HFF-Myc (cell line): Measurements from ENCODE around the gene STXBP2.
"Not testable (repeated sequence)": the region's sequence is repeated elsewhere in the genome, so short reads cannot be mapped to it uniquely, and the experiment has no call there.

Source experiments
- DNase-seq: peaks from one replicate; pipeline ENCODE4 v3.0.0-alpha.2; 2011; ENCODE audit warnings: low read depth; ENCODE audit errors: extremely low read depth
- H3K4me3 ChIP-seq: replicated peaks from 2 replicates; pipeline ENCODE4 v1.5.1; 2011; ENCODE audit warnings: low read depth, mild to moderate bottlenecking, control low read depth, low read length
- TF ChIP-seq, protein P1 (sequence below): IDR thresholded peaks from 2 replicates; pipeline ENCODE4 v1.5.1; 2012; ENCODE audit warnings: mild to moderate bottlenecking, low read depth, low read length, control low read depth; ENCODE audit errors: missing control alignments

Gene STXBP2

DNA sequence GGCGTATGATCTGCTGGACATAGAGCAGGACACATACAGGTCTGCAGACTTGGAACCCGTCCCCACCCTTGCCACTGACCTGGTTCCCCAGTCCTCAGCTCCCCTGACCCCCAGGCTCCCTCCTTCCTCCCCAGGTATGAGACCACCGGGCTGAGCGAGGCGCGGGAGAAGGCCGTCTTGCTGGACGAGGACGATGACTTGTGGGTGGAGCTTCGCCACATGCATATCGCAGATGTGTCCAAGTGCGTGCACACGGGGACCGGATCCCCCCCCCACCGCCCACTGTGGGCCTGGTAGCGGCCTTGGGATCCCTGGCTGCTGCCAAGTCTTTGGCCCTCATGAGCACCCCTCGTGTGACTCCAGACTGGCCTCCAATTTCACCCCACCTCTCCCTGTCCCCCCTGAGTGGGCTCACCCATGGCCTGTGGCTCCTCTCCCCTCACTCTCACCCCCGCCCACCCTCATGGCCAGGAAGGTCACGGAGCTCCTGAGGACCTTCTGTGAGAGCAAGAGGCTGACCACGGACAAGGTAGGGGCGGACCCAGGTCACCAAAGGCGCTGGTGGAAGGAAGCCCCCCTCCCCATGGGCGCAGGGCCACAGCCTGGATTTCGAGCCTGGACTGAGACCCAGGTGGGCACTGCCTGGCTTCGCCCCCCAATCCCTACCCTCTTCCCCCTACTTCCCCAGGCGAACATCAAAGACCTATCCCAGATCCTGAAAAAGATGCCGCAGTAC lies 5.6 kb downstream of the STXBP2 start:
- TF ChIP-seq, protein P1, sequence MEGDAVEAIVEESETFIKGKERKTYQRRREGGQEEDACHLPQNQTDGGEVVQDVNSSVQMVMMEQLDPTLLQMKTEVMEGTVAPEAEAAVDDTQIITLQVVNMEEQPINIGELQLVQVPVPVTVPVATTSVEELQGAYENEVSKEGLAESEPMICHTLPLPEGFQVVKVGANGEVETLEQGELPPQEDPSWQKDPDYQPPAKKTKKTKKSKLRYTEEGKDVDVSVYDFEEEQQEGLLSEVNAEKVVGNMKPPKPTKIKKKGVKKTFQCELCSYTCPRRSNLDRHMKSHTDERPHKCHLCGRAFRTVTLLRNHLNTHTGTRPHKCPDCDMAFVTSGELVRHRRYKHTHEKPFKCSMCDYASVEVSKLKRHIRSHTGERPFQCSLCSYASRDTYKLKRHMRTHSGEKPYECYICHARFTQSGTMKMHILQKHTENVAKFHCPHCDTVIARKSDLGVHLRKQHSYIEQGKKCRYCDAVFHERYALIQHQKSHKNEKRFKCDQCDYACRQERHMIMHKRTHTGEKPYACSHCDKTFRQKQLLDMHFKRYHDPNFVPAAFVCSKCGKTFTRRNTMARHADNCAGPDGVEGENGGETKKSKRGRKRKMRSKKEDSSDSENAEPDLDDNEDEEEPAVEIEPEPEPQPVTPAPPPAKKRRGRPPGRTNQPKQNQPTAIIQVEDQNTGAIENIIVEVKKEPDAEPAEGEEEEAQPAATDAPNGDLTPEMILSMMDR: no peak
- H3K4me3 ChIP-seq: no peak overlapping the region
- DNase-seq: no peak

DNA sequence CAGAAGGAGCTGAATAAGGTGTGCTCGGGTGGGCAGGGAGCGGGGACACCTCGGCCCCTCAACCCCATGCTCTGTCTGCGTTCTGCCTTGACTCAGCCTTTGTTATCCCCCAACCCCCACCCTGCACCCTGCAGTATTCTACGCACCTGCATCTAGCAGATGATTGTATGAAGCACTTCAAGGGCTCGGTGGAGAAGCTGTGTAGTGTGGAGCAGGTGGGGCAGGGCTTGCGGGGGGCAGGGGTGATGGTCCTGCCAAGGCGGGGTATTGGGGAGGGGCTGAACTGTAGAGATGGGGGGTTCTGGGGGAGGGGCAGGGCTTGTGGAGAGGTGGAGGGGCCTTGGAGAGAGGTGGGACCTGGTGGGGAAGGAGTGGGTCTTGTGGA lies 6.1 kb downstream of the STXBP2 start:
- TF ChIP-seq, protein P1: no peak
- no peak for DNase-seq
- no peak overlapping the region for H3K4me3 ChIP-seq

DNA sequence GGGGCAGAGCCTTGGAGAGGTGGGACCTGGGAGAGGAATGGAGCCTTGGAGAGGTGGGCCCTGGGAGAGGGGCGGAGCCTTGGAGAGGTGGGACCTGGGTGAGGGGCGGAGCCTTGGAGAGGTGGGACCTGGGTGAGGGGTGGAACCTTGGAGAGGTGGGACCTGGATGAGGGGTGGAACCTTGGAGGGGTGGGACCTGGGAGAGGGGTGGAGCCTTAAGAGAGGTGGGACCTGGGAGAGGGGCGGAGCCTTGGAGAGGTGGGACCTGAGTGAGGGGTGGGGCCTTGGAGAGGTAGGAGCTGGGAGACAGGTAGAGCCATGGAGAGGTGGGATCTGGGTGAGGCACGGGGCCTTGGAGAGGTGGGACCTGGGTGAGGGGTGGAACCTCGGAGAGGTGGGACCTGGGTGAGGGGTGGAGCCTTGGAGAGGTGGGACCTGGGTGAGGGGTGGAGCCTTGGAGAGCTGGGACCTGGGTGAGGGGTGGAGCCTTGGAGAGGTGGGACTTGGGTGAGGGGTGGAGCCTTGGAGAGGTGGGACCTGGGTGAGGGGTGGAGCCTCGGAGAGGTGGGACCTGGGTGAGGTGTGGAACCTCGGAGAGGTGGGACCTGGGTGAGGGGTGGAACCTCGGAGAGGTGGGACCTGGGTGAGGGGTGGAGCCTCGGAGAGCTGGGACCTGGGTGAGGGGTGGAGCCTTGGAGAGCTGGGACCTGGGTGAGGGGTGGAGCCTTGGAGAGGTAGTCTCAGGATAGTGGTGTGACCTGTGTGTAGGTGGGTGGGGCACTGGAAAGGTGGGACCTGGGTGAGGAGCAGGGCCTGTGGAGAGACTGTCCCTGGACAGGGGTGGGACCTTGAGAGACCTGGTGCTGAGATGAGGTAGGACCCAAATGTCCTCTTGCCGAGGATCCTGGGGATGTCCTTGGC lies 7.0 kb downstream of the STXBP2 start:
- not testable (repeated sequence) for DNase-seq, H3K4me3 ChIP-seq

DNA sequence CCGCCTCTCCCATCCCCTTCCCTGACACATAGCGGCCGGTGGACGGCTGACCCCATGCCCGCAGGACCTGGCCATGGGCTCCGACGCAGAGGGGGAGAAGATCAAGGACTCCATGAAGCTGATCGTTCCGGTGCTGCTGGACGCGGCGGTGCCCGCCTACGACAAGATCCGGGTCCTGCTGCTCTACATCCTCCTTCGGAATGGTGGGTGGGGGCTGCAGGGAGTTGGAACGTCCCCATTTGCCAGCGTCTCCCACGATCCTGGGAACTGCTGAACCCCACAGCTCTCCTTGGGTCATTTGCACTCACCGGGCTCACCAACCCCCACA lies 7.6 kb downstream of the STXBP2 start:
- TF ChIP-seq, protein P1: no peak
- DNase-seq: no peak
- H3K4me3 ChIP-seq: no peak overlapping the region

DNA sequence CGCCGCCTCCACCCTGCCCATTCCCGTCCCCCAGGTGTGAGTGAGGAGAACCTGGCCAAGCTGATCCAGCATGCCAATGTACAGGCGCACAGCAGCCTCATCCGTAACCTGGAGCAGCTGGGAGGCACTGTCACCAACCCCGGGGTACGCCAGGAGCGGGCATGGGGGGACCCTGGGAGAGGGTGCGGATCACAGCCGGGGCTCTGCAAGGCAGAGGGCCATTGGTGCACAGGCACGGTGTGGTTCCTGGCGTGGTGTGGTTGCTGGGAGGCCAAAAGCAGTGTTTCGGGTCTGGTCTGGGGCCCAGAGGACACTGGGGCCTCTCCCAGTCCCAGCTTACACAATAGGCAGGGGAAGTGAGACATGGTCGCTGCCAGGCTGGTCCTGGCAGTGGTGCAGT lies 8.3 kb downstream of the STXBP2 start:
- DNase-seq: no peak
- TF ChIP-seq, protein P1: no peak
- H3K4me3 ChIP-seq: no peak overlapping the region

DNA sequence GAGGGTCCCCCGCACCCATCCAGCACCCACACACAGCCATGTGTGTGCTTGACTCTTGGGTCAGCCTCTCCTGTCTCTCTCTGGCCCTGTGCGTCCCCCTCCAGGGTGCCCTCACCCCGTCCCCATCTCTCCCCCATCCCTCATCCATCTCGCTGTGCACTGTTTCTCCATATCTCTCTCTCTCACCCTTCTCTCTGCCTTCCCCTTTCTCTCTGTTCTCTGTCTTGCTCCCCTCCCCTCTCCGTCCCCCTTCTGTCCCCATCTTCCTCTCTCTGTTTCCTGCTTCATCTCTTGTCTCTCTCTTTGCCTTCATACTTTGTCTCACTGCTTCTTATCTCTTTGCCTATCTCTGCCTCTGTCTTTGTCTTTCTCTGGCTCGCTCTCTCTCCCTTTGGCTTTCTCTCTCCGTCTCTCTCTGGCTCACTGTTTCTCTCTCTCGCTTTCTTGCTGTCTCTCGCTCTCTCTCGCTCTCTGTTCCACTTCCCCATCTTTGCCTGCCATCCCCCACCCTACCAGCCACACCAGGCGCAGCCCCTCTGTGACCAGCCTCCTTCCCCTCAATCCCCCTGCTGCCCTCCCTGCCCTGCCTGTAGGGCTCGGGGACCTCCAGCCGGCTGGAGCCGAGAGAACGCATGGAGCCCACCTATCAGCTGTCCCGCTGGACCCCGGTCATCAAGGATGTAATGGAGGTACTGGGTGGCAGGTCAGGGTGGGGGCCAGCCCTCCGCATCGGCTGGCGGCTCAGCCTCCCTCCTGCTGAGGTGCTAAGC lies 8.9 kb downstream of the STXBP2 start:
- no peak for DNase-seq
- TF ChIP-seq, protein P1: no peak
- no peak overlapping the region for H3K4me3 ChIP-seq

DNA sequence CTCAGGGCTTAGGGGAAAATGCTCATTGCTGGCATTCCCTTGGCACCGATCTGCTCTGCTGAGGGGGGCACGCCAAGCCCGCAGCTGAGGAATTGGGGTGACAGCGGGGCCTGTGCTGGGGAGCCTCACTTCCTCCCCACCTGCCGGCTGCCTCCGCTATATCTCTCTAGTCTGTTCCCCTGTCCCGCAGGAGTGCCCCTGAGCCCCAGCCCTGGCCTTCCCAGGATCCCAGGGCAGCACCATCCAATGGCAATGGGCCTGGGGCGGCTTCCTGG lies 9.5 kb downstream of the STXBP2 start:
- TF ChIP-seq, protein P1: no peak
- DNase-seq: no peak

More for the DNA sequence above, 9.5 kb downstream of the STXBP2 start:
- no peak overlapping the region for H3K4me3 ChIP-seq
